SKM-1 (cell line): ENCODE measurements around the gene KMT2E.
A peak's percentile ranks its signal among the peaks of the same experiment; 100 is the strongest.

Experiments
- DNase-seq: peaks from one replicate; lab custom pipeline; 2025; ENCODE audit not compliant: unreplicated experiment; lab: John Stamatoyannopoulos, UW

The KMT2E gene

GRCh38 chr7:105009667-105010503 lies 4.1 kb upstream of the KMT2E start:
- no peak for DNase-seq

GRCh38 chr7:105010504-105011130 lies 3.4 kb upstream of the KMT2E start:
- no peak for DNase-seq

- DNase-seq = no peak
Observed at GRCh38 chr7:105011141-105011830, 2.7 kb upstream of the KMT2E start.

GRCh38 chr7:105011831-105012502 lies 2.0 kb upstream of the KMT2E start:
- DNase-seq = no peak

GRCh38 chr7:105012503-105013220 lies 1.3 kb upstream of the KMT2E start:
- DNase-seq = peak; percentile 93

- peak; percentile 74 for DNase-seq
Observed at GRCh38 chr7:105013221-105013815, 687 bp upstream of the KMT2E start.

DNA sequence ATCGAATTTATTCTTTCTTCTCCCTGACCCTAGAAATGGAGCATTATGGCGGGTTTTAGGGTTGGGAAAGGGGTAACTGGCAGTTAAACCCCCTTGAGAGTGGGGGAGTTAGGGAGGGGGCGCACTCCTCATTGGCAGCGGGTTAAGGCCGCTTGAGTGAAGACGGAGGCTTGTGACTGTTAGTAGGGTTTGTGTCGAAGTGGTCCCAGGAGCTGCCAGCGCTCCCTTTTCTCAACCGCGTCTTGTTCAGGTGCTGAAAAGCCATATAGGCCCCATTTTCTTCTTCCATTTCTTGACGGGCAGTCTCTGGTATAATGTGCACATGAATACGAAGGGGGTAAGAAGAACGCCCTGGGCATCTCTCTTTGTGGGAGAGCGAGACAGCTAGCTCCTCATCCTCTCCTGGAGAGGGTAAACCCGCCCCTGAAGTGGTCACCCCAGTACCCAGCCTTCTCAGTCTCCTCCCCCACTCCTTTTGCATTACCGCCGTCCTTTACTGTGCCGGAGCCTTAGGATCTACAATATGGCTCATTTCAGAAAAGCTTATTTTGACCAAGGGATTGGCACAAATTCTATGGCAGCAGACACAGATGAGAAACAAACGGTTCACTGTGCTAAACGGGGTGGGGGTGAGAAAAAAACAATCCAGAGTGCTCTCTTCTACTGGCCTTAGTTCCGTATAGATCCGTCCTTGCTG lies 836 bp downstream of the KMT2E start:
- no peak for DNase-seq

GRCh38 chr7:105015390-105015965 lies 1.5 kb downstream of the KMT2E start:
- no peak for DNase-seq

DNA sequence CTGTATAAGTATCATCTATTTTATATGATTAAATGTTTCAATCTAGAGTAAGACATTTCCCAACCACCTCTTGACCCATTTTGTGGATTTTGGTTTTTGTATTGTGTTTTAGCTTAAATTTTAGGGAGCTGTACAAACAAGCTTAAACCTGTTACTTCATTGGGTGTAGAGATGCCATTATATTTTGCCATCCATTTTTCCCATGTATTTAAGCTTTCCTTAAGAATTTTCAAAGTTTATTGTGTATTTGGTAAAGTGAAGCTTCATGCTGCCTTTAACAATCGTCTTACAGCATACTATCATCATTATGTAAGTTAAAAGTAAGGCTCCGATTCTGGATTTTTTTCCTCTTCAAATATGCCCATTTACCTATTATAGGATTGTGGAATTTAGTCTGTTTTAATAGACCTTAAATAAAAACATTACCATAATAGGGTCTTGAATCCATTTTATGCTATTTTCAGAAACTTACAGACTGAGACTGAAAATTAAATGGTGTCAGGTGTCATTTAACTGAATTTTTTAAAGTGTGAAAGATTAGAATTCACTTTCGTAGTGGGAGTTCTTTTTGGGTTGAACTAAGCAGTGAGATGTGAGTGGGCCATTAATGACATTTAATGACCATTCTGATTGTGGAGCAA lies 2.2 kb downstream of the KMT2E start:
- DNase-seq = no peak

- no peak for DNase-seq
Observed at GRCh38 chr7:105016709-105017656, 3.0 kb downstream of the KMT2E start.

DNA sequence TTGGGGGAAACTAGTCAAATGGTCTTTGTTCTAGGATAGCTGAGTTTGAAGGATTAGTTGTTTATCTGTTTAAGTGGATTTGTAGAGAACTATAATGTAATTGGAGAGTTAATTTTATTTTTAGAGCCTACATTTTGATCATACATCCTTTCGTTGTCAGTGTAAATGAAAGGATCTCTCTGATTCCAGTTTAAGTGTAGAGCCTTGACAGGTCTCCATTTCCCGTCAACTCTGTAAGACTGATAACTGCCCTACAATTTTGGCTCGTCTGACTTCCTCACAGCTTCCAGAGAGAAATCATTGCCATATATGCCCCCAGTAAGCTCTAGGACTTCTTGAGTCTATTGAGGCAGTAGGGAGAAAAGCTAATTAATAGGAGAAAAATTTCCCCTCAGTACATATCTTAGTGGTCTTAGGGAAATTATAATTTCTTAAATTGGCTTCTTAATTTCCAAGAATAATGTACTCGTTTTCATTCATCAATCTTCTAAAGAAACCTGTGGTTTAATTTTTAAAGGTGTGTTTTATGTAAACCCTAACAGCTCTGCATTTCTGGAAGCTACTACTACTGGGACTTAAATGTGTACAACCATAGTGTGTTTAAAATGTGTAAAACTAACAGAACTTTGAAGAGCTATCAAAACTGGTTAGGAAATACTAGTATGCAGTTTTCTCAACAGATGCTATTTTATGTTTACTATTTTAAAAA lies 3.8 kb downstream of the KMT2E start:
- DNase-seq = no peak

GRCh38 chr7:105019269-105019668 lies 5.3 kb downstream of the KMT2E start:
- DNase-seq = no peak

DNA sequence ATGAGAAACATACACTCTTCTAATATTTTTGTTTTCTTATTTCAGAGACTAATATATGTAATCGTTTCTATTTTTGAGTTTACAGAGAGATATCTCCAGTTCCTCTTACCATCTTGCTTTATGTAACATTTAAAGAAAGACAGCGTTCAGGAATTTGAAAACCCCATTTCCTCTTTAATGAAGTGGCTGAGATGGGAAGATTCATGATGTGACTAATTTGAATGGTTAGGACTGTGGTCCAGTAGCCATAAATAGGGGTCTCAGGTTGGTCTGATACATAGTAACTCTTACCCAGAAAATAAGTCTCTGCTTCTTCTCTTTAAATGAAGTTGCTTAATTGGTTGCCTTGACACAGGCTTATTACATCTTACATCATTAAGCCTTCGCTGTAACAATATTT lies 6.9 kb downstream of the KMT2E start:
- no peak for DNase-seq

GRCh38 chr7:105021352-105021751 lies 7.3 kb downstream of the KMT2E start:
- DNase-seq = no peak

- DNase-seq = no peak
Observed at GRCh38 chr7:105021967-105022366, 8.0 kb downstream of the KMT2E start.

GRCh38 chr7:105022458-105022857 lies 8.5 kb downstream of the KMT2E start:
- DNase-seq = no peak

- no peak for DNase-seq
Observed at GRCh38 chr7:105024734-105025133, 10.7 kb downstream of the KMT2E start.
